HTR-8/SVneo (cell line): Measurements from ENCODE around the gene NLGN4X.

Experiments used
- DNase-seq: peaks from one replicate; pipeline ENCODE4 v3.0.0; 2011; ENCODE audit warnings: low spot score, mixed read lengths; ENCODE audit not compliant: insufficient read length
- FAIRE-seq: peaks from 2 replicates; lab custom pipeline; 2011; peaks lifted over from hg19 to GRCh38; lab: Jason Lieb, UNC

NLGN4X gene

DNA sequence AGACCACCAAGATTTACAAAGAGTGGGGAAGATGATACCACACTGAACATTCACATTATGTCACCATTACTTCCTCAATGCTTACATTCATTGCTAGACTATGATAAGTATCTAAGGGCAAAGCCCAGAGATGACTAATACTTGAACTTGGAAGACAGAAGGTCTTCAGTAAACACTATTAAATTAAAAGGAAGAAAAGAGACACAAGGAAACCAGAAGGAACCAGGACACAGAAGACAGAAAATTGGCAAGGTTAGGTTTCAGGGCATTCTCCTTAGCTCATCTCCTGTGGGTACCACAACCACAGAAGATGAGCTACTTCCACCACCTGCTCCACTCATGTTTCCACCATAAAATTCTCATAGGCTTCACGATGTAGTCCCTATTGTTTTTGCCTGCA lies 64.9 kb downstream of the NLGN4X start:
- DNase-seq (no peak), FAIRE-seq (no peak)

DNA sequence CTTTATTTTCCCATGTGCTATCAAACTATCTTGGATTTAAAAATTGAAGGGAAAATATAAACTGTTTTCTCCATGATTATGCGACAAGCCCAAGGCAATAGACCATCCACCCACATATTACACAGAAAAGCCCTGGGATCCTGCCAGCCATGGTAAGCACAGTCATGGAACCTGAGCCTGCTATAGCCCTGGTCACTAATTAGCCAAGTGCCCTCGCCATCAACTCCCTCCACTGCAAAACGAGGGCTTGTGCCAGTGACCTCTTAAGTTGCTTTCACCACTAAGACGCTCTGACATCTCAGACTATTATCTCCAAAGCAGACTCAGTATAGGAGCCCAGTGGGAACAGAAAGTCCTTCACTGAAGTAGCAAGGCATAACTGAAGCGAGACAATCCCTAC lies 69.2 kb downstream of the NLGN4X start:
- no peak for DNase-seq
- no peak for FAIRE-seq

DNA sequence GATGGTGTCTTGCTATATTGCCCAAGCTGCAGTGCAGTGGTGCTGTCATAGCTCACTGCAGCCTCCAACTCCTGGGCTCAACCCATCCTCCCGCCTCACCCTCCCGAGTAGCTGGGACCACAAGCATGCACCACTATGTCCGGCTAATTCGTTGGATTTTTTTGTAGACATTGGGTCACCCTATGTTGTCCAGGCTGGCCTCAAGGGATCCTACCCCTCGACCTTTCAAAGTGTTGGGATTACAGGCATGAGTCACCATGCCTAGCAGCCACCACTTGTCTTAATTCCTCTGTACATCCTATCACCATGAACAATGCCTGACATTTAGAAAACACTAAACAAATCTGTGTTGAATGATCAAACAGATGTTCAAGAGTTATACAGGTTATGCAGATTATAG lies 76.7 kb downstream of the NLGN4X start:
- DNase-seq (no peak), FAIRE-seq (no peak)

DNA sequence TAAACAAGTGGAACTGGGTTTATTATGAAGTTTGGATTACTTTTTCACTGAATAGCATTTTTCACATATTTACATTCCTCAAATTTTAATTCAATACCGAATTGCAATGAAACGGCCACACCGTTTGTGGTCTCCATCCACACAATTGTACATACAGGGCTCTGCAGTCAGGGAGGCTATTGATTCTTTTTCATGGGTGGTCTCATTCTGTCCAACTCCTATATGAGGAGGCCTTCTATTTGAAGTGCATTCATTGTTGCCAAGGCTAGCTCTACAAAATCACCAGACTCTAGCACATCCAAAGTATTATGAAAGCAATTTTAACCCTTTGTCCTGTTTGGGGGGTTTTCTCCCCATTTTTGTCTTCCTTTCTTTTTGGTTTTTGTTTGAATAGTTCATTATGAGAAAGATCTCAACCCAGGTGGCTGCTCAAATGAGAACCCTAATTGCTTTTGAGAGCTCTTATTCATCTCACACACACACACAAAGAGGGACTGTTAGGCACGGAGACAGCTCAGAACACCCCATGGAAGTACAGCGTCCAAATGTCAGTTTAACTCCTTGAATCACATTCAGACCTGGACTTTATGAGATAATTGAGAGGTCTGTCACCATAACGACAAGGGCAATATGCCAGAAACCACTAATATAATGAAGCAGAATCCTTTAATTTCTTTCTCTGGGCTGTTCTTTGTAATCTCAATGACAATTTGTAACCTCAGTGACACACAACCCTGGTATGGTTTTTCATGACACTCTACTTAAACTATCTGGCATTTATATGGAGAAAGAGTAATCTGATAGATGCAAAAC lies 79.4 kb downstream of the NLGN4X start:
- DNase-seq (no peak), FAIRE-seq (no peak)

GRCh38 chrX:6134255-6134654 lies 94.4 kb downstream of the NLGN4X start:
- DNase-seq (no peak), FAIRE-seq (no peak)

DNA sequence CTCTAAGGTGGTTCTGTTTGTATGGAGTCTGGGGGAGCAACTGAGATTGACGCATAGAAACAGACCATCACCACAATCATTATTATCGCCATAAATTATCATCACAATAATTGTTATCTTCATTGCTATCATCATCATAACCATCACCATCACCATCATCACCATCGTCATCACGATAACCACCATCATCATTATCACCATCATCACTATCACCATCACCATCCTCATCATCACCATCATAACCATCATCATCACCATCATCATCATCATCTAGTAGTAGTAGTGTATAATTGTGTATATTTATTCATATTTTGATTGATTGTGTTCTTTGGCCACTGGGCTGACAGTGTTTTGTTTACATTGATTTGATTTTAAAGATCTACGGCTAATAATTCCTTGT lies 95.7 kb downstream of the NLGN4X start:
- DNase-seq (no peak), FAIRE-seq (peak; percentile 63)

DNA sequence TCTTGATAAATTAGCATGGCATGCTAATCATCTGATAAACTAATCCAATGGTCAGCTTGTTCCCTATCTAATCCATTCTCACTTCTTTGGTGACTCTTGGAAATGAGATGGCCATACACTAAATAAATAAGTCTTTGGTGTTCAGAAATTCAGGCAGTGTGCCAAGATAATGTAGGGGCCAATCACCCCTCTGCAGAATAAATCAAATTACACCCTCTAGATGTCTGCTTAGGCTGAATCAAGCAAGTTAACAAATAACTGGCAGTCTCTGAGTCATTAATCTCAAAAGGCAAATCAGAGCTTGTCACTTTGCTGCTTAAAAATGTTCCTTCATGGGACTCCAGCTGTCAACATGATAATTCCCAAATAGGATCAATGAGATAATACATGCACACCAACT lies 97.4 kb downstream of the NLGN4X start:
- FAIRE-seq (no peak), DNase-seq (no peak)

- DNase-seq (no peak), FAIRE-seq (no peak)
Observed at GRCh38 chrX:6129195-6129594, 99.5 kb downstream of the NLGN4X start.

- DNase-seq: no peak
- FAIRE-seq: no peak
Observed at GRCh38 chrX:6120329-6120728, 108.3 kb downstream of the NLGN4X start.

DNA sequence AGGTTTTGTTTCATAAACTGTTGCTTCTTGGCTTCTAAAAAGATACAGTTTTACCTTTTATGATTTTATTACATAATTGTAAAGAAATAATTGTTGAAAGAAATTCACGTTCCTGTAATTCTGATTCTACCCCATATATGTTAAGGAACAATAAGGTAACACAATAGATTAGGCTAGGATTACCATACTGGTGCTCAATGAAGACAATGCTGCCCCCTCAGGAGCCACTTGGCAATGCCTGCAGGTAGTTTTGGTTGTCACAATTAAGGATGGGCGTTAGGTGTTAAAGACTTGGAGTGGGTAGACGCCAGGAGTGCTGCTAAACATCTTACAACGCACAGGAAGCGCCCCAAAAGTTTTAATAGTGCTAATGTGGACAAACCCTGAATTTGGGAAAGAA lies 133.2 kb downstream of the NLGN4X start:
- DNase-seq (no peak), FAIRE-seq (no peak)

- FAIRE-seq: no peak
- DNase-seq: no peak
Observed at GRCh38 chrX:6074532-6074931, 154.1 kb downstream of the NLGN4X start.

- FAIRE-seq: no peak
Observed at GRCh38 chrX:6071731-6072130, 156.9 kb downstream of the NLGN4X start.

GRCh38 chrX:6067600-6067999 lies 161.1 kb downstream of the NLGN4X start:
- FAIRE-seq (no peak), DNase-seq (no peak)

More at GRCh38 chrX:6071731-6072130, 156.9 kb downstream of the NLGN4X start:
- no peak for DNase-seq

- DNase-seq (no peak), FAIRE-seq (no peak)
Observed at GRCh38 chrX:6053141-6053540, 175.5 kb downstream of the NLGN4X start.

GRCh38 chrX:6052111-6052745 lies 176.4 kb downstream of the NLGN4X start:
- FAIRE-seq (no peak), DNase-seq (no peak)

- DNase-seq (no peak), FAIRE-seq (no peak)
Observed at GRCh38 chrX:6049132-6049531, 179.5 kb downstream of the NLGN4X start.

GRCh38 chrX:6041630-6042029 lies 187.0 kb downstream of the NLGN4X start:
- DNase-seq: no peak
- FAIRE-seq: no peak

- FAIRE-seq (no peak), DNase-seq (no peak)
Observed at GRCh38 chrX:6029014-6029413, 199.7 kb downstream of the NLGN4X start.

GRCh38 chrX:6026980-6027379 lies 201.7 kb downstream of the NLGN4X start:
- FAIRE-seq: no peak

DNA sequence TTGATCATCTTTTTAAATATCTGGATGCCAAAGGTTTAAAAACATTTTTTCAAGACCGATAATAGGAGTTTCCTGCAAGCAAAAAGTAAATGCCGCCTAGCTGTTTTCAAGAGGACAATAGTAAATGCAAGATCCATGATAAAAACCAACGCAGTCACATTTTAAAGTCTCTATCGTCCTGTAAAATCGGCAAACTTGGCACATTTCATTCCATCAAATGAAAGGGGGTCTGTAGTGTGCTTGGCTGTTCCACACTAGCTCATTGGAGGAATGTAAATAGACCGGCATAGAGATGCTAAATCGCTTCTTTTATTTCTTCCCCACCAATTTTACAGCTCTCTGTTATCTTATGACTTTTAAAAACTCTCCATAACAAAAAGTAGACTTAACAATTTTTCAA lies 202.2 kb downstream of the NLGN4X start:
- DNase-seq (no peak), FAIRE-seq (no peak)

More at GRCh38 chrX:6026980-6027379, 201.7 kb downstream of the NLGN4X start:
- DNase-seq: no peak

- no peak for DNase-seq
- FAIRE-seq: no peak
Observed at GRCh38 chrX:6024204-6024603, 204.5 kb downstream of the NLGN4X start.
